Heart left ventricle (tissue), 13 donors: ENCODE measurements around the gene HCLS1.

ENCODE experiments used
- CTCF ChIP-seq, 12 donors: fragments of 200-600 bp; sonication (generic) in 4 of 12; IDR thresholded peaks; one replicate each; pipeline versions ENCODE4 v1.5.0 to v1.8.0; 2018 to 2022; ENCODE audit warnings: antibody characterized with exemption in 12 of 12, mild to moderate bottlenecking in 5 of 12
- POLR2A ChIP-seq, 2 donors: fragments of 450-650 bp; IDR thresholded peaks; one replicate each; pipeline ENCODE4 v1.6.1; 2017; ENCODE audit warnings: antibody characterized with exemption in 2 of 2, mild to moderate bottlenecking in 2 of 2, moderate library complexity in 2 of 2
- donor health status: ischemic (EF 13 %, LVEDD 7.1; RV severe dilation, severe dysfunction).
- donor health status: DM: no; HTN: yes; CAD: no.
- donor health status: DM: no; HTN: no; CAD: no.
- donor health status: ischemic (EF 25% LVEDD 6.9; RV normal size, moderate dysfunction).
- donor health status: ischemic (EF 25% LVEDD 5.7; RV mildly dilated, moderate dysfunction).
- donor health status: ischemic (EF 35%, LVEDD 5.7; RV mildly dilated, moderate dysfunction).
- donor health status: nonischemic (EF 11% LVEDD 7.7; RV severe dilation, severe dysfunction).
- donor health status: DM: yes; HTN: yes; CAD: no.
- donor health status: PGD.
- donor health status: ischemic (EF 29% LVEDD 5.4; RV normal size, mild dysfunction).
- donor health status: nonischemic (EF 23%, LVEDD 6.1; RV moderate dilation, normal function).

GRCh38 chr3:121606106-121606505 is 54.6 kb downstream of the HCLS1 start:
- no peak for TF ChIP-seq CTCF (IDR thresholded peaks at IDR 0.05)
- no peak for TF ChIP-seq POLR2A (IDR thresholded peaks at IDR 0.05)
